D721Med (cell line): Measurements from ENCODE around the gene IL12RB2.

Source experiments
- DNase-seq: peaks from one replicate; pipeline ENCODE4 v3.0.0; 2011; ENCODE audit warnings: low spot score; ENCODE audit not compliant: insufficient read length
- FAIRE-seq: peaks from 2 replicates; lab custom pipeline; 2011; peaks lifted over from hg19 to GRCh38; lab: Jason Lieb, UNC
- TF ChIP-seq, protein P1 (sequence below): IDR thresholded peaks from 2 replicates; pipeline ENCODE4 v1.5.1; 2012; ENCODE audit warnings: mild to moderate bottlenecking, control low read depth; ENCODE audit not compliant: insufficient read depth; ENCODE audit errors: missing control alignments

IL12RB2 gene

DNA sequence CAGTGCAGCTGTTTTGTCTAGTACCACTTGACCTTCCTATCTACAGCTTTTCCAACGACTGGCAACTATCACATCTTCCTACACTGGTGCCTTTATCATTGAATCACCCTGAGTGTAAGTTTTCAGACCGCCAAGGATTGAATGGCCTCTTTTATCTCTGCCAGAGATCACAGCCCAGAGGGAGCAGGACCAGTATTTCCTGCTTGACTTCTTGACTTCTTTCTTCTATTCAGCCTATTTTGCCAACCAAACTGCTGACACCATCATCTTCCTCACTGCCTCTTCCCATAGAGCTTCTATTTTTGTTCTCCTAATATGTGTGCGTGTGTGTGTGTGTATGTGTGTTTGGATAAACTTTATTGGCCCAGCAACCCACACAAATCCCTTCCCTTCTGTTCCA lies 68.7 kb downstream of the IL12RB2 start:
- FAIRE-seq: no peak
- TF ChIP-seq, protein P1, sequence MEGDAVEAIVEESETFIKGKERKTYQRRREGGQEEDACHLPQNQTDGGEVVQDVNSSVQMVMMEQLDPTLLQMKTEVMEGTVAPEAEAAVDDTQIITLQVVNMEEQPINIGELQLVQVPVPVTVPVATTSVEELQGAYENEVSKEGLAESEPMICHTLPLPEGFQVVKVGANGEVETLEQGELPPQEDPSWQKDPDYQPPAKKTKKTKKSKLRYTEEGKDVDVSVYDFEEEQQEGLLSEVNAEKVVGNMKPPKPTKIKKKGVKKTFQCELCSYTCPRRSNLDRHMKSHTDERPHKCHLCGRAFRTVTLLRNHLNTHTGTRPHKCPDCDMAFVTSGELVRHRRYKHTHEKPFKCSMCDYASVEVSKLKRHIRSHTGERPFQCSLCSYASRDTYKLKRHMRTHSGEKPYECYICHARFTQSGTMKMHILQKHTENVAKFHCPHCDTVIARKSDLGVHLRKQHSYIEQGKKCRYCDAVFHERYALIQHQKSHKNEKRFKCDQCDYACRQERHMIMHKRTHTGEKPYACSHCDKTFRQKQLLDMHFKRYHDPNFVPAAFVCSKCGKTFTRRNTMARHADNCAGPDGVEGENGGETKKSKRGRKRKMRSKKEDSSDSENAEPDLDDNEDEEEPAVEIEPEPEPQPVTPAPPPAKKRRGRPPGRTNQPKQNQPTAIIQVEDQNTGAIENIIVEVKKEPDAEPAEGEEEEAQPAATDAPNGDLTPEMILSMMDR: no peak
- no peak for DNase-seq

DNA sequence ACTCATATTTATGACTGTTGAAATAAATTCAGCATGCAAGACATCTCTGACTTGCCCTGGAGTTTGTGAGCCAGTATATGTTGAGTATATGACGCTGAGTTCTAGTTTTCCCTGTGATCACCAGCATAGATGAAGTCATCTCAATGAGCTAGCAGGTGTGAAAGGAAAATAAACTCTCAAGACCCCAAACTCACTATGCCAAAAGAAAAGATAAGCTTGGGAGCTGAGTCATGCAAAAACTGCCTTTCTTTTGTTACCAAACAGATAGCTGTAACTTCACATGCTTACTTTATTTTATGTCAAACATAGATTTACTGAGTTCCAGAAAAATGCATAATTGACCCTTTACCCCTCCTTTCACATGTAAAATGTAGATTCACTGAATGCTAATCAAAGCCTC lies 69.6 kb downstream of the IL12RB2 start:
- TF ChIP-seq, protein P1: no peak
- no peak for FAIRE-seq
- DNase-seq: no peak

DNA sequence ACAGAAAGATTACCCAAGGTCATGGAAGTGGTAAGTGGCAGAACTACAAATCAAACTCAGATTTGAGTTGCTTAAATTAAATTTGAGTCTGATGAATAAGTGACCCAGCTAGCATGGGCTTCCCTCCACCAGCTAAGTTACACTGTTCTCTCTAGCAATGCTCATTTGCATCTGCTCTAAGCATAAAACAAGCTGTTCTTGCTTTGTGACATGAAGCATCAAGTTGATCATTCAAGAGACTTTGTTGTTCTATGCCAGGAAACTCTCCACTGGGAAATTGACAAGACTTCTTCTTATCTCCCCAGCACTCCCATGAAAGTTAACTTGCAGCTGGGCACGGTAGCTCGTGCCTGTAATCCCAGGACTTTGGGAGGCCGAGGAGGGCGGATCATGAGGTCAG lies 73.5 kb downstream of the IL12RB2 start:
- TF ChIP-seq, protein P1: no peak
- no peak for FAIRE-seq
- DNase-seq: no peak

DNA sequence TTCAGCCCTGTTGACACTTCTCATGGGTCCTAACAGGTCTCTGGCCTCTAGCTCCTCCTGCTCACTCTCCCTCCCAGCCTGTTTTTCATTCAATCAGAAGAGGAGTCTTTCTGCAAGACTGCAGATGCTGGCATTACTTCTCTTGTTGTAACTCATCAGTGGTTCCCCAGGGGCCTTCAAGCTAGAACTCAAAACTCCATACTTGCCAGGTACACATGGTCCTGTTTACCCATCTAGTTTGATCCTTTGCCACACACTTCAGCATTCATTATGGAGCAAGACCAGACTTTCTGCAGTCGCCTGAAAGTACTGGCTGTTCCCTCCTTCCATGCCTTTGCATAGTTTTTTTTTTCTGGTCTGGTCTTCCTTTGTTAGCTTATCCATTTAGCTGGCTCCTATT lies 74.6 kb downstream of the IL12RB2 start:
- no peak for FAIRE-seq
- no peak for DNase-seq
- TF ChIP-seq, protein P1: no peak

DNA sequence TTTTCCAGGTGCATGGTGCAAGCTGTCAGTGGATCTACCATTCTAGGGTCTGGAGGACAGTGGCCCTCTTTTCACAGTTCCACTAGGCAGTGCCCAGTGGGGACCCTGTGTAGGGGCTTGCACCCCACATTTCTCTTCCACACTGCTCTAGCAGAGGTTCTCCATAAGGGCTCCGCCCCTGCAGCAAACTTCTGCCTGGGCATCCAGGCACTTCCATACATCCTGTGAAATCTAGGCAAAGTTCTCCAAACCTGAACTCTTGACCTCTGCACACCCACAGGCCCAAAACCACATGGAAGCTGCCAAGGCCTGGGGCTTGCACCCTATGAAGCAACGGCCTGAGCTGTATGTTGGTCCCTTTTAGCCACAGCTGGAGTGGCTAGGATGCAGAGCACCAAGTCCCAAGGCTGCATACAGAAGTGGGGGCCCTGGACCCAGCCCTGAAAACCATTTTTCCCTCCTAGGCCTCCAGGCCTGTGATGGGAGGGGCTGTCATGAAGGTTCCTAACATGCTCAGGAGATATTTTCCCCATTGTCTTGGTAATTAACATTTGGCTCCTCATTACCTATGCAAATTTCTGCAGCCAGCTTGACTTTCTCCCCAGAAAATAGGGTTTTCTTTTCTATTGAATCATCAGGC lies 76.4 kb downstream of the IL12RB2 start:
- TF ChIP-seq, protein P1: no peak
- no peak for FAIRE-seq
- DNase-seq: no peak

DNA sequence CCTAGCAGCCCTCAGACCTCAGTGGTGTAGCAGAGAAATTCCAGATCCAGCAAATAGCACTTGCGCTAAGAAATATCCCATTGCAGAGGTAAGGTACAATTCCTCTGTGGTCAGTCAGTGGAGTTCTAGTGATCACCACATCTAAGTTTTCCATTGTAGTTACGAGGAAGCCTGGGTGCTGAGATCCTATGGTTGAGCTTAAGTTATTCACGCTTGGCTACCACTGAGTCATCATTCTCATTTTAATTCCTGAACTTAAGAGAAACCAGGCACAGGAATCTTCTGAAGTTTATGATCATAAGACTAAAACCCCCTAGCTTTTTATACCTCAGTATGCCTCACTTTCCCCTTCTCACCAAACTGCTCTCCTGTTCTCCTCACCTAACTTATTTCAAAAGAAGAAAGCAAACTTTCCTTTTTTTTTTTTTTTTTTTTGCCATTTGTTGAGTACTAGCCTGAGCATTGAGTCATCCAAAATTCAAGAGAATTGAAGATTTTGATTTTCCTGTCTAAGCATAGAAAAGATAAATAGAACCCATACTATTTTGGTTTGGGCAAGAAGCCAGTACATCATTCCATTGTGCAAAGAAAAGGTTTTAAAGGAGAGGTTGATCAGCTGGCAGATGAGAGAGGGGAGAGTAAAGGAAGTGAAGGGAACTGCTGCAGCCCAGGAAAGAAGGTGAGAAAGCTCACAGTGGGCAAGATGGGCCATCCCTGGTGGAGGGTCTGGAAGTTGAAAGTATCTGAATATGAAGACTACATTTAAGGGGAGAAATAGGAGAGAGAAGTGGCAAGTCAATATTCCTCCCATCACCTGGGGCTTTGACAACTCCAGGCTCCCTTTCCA lies 82.6 kb downstream of the IL12RB2 start:
- TF ChIP-seq, protein P1: no peak
- DNase-seq (no peak), FAIRE-seq (no peak)

DNA sequence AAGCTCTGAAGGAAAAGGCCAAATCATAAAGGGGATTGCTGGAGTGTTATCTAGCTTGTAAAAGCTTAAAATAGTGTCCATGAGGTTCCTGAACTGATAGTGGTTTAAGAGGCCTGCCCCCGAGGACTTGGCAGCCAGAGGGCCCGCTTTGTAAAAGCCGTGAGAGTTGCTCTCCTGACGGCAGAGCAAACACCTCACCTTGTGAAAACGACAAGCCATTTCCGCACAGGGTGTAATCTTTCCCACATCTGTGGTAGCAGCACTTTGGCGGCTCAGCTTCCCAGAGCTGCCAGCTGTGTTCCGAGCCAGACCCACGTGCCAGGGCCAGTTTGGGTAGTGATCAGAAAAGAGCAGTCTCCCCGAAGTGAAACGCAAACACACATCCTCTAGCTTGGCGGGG lies 85.6 kb downstream of the IL12RB2 start:
- TF ChIP-seq, protein P1: no peak
- DNase-seq: no peak
- no peak for FAIRE-seq
